Cerebellar cortex (tissue), 1 donor: Measurements from ENCODE around the gene CEND1.

ENCODE experiments used
- DNase-seq: peaks from one replicate; pipeline ENCODE4 v3.0.0-alpha.2; 2015; ENCODE audit warnings: low spot score

CEND1 gene

DNA sequence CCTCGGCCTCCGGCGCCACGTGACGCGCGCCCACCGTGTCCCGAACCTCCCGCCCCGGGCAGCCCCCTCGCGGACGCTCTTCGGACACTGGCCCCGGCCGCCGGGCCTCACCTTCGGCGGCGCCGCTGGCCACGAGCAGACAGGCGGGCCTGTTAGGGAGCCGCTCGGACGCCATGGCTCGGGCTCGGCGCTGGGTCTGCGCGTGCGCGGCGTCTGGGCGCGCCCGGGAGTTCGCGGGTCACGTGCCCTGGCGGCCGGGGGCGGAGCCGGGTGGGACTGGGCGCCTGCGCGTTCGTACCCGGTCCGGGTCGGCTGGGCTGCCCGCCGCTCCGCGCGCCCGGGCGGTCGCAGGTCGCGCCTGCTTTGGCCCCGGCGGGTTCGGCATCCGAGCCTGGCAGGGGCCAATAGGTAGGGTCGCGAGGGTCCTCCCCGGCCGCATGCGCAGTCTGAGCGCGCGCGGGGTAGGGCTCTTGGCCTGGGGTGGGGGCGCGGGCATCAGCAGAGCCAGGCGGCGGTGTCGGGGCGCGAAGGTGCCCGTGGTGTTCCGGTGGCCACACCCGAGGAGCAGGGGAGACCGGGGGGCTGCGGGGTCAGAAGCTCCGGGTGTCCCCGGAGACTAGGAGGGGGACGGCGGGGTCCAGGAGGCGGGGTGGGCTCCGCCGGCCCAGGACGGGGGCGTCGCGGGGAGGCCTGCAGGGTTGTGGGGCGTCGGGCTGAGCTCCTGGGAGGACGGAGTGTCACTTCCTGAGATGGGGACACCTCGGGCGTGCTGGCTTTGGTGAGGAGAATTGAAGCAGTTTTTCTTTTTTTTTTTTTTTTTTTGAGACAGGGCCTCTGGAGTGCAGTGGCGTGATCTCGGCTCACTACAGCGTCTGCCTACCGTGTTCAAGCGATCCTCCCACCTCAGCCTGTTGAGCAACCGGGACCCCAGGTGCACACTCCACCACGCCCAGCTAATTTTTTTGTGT, 12.3 kb downstream of the CEND1 start, which contains the start of gene GATD1:
TSS of gene GATD1 (minus strand) at position 200 of the 968 bp plus-strand sequence. CDS start at position 175, 25 bp downstream.
- DNase-seq, result peak; percentile 77

- no peak for DNase-seq
Observed at GRCh38 chr11:776561-777287, 13.2 kb downstream of the CEND1 start.

DNA sequence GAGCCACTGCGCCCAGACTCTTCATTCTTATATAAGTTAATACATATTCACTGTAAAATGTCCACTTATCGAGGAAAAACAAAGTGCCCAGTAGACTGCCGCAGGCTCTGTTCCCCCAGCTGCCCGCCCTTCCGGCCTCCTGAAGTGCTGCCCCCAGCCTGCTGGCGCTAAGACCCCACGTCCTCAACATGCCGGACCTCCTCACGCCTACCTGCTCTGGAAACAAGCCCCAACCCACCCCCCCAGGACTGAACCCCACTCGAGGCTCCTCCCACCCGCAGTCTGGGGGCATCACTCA, 13.7 kb downstream of the CEND1 start:
- no peak for DNase-seq

GRCh38 chr11:774873-775592, 14.9 kb downstream of the CEND1 start:
- no peak for DNase-seq

DNA sequence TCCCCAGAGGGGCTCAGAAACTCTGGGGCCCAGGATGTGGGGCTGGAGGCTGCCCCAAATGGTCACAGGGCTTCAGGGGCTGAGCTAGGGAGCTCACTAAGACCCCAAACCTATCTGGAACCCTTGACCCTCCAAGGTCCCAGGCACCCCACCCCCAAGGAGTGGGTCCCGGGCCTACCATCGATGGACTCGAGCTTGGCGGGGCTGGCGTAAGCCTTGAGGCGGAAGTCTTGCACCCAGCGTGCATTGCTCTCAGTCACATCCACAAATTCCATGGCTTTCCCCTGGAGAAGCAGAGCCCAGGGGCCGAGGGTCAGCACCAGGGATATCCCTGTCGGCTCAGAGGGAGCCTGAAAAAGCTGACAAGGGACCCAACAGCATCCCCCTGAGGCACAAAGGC, 16.1 kb downstream of the CEND1 start:
- DNase-seq, result no peak

GRCh38 chr11:773425-773824, 16.5 kb downstream of the CEND1 start:
- DNase-seq, result no peak

DNA sequence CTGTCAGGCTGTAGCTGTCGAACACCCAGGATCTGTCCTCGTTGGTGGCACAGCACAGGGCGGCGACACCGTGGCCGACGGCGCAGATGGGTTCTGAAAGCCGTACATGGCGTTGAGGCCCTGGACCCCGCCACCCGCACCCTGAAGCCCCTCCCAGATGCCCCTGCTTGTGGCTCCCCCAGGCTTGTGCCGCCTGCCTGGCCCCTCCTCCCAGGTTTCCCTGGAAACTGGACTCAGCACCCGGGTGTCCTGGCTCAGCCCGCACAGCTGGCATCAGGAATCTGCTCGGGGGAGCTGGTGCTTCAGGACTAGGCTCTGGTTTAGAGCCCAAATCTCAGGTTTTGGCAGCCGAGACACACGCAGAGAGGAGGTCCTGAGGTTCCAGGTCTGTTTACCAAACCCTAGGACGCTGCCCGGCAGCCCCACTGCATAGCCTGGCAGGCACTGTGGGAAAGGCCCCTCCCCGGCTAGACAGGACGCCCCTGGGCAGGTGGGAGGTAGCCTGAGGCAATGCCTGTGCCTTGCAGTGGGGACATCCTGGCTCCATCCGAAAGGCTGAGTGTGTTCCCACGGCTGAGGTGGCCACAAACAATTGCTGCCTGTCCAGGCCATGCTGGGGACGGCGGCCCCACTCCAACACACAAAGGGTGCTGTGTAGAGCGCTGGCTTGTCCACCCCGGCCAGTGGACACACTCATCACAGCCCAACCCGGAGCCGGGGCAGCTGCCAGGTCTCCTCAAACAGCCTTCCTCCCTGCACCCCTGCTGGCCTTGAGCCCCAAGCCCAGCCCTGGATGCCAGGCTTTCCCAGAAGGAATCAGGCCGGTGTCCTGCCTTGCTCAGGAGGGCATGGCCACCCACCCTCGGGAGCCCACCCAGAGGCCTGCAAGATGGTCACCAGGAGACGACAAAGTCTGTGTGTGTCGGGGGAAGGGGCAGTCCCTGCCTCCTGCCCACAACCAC, 17.2 kb downstream of the CEND1 start:
- DNase-seq, result no peak

DNA sequence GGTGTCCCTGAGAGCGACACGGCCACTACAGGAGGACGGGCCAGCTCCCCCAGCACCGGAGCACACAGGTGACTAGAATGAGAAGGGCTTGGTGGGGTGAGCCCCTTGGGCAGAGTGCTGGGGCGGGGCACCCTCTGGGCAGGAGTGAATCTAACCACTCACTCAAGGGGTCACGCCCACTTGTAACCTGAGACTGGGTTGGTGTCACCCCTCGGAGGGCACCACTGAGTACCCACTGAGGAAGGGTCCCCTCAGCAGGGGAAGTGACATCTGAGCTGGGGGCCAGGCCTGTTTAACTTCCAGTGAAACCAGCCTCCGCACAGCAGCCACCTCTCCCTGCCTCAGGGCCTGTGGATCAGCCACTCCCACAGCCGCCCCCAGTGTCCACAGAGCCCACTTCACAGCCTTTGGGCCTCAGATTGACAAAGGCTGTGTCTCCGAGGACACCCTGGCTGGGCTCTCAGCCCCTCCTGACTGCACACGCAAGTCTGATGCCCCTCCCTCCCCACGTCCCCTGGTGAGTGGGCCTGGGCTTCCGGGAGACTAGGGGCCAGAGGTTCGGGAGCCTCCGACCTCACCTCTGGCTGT, 18.2 kb downstream of the CEND1 start:
- no peak for DNase-seq

- no peak for DNase-seq
Observed at GRCh38 chr11:770642-771616, 19.0 kb downstream of the CEND1 start.

- no peak for DNase-seq
Observed at GRCh38 chr11:769887-770641, 19.8 kb downstream of the CEND1 start.

GRCh38 chr11:767238-767637, 22.7 kb downstream of the CEND1 start:
- DNase-seq, result no peak

- DNase-seq, result no peak
Observed at GRCh38 chr11:766936-767210, 23.0 kb downstream of the CEND1 start.

- no peak for DNase-seq
Observed at GRCh38 chr11:766106-766935, 23.6 kb downstream of the CEND1 start.

GRCh38 chr11:765802-766091, 24.1 kb downstream of the CEND1 start:
- DNase-seq, result no peak

GRCh38 chr11:765025-765801, 24.7 kb downstream of the CEND1 start:
- DNase-seq, result peak; percentile 60

- DNase-seq, result peak; percentile 43
Observed at GRCh38 chr11:764322-765024, 25.4 kb downstream of the CEND1 start.
